Testis (tissue), 3 donors: ENCODE results near the gene ZNF688. TPM values are rescaled to one million over a fixed set of nuclear protein-coding genes. Genes with fewer than 3 reads are reported as not detected.

ENCODE experiments used
- DNase-seq: peaks from one replicate; pipeline ENCODE4 v3.0.0-alpha.2; 2019
- H3K27ac ChIP-seq, 2 donors: fragments of 200-600 bp; sonication (generic); one replicate each; pipeline ENCODE4 v1.5.1; 2019
- H3K27me3 ChIP-seq: fragments of 200-600 bp; sonication (generic); one replicate; pipeline ENCODE4 v1.5.1; 2019
- H3K36me3 ChIP-seq: fragments of 200-600 bp; sonication (generic); one replicate; pipeline ENCODE4 v1.5.1; 2017; ENCODE audit warnings: low read depth; ENCODE audit errors: missing control alignments
- H3K4me1 ChIP-seq: fragments of 200-600 bp; sonication (generic); one replicate; pipeline ENCODE4 v1.5.1; 2019
- H3K4me3 ChIP-seq, 2 donors: fragments of 200-600 bp; sonication (generic); one replicate each; pipeline ENCODE4 v1.5.1; 2017 to 2019
- H3K9me3 ChIP-seq: fragments of 200-600 bp; sonication (generic); one replicate; pipeline ENCODE4 v1.5.1; 2017
- CTCF ChIP-seq, 3 experiments: fragments of 450-650 bp in 2 of 3; fragments of 200-600 bp in 1 of 3; sonication (generic) in 1 of 3; IDR thresholded peaks; one replicate each; pipeline ENCODE4 v1.5.1; 2016 to 2019; ENCODE audit warnings: antibody characterized with exemption in 3 of 3, mild to moderate bottlenecking in 2 of 3, moderate library complexity in 1 of 3
- POLR2A ChIP-seq: fragments of 450-650 bp; IDR thresholded peaks from one replicate; pipeline ENCODE4 v1.6.1; 2017; ENCODE audit warnings: antibody characterized with exemption, mild to moderate bottlenecking, moderate library complexity
- WGBS, 2 donors: methylation state at CpG; one replicate each; pipeline ENCODE4 v1.1.5; 2018; 5-methylcytosine and 5-hydroxymethylcytosine counted together
- intact Hi-C: fragments of 100-400 bp; cut with DNase I; formaldehyde crosslinking; loops from one replicate; pipeline ENCODE4 v1.15.1; 2023; ENCODE audit warnings: low total_unique reads
- polyA plus RNA-seq: library from polyadenylated mRNA; stranded (reverse); fragments of 350-450 nt; fragmentation: Illumina TruSeq; extraction: RNeasy Lipid Tissue Mini Kit (QIAGEN cat#74804); gene quantifications from one replicate; pipeline ENCODE4 v1.2.3, GENCODE V29; 2014; ENCODE audit warnings: low read depth, low replicate concordance; ENCODE audit not compliant: insufficient read depth
- total RNA-seq, 2 donors: library from RNA; depleted of rRNA; stranded (reverse); fragments of >200 nt; gene quantifications; one replicate each; pipeline ENCODE4 v1.2.3, GENCODE V29; 2016

ZNF688 gene
- total and polyA plus RNA-seq, 3 donors from 2014 or later, result 21.7 to 54.6 (median 38.5) TPM

GRCh38 chr16:30553393-30553899 is 18.1 kb downstream of the ZNF688 start:
- no peaks in the 10 kb centered on the region for H3K36me3 ChIP-seq
- TF ChIP-seq CTCF (IDR thresholded peaks at IDR 0.05), result no peak
- no peak for TF ChIP-seq POLR2A
- intact Hi-C loops, result no loop called here
- no peak for DNase-seq
- WGBS, 2 donors, result 88 to 93% methylated on average over 2 of the region's 2 CpGs
- H3K9me3 ChIP-seq, result no peaks in the 10 kb centered on the region
- H3K27me3 ChIP-seq, result no peaks in the 10 kb centered on the region
- no peak overlapping the region for H3K4me3 ChIP-seq
- no peak overlapping the region for H3K27ac ChIP-seq
- peaks cover 10% of the 10 kb centered on the region for H3K4me1 ChIP-seq

- Histone ChIP-seq H3K36me3 (no peaks in the 10 kb centered on the region), H3K9me3 (no peaks in the 10 kb centered on the region), H3K4me1 (peaks cover 10% of the 10 kb centered on the region), H3K27me3 (no peaks in the 10 kb centered on the region), H3K4me3 (no peak overlapping the region), H3K27ac (no peak overlapping the region)
- WGBS, 2 donors, result 77 to 79% methylated on average over 4 of the region's 4 CpGs
- intact Hi-C loops, result no loop called here
- TF ChIP-seq POLR2A, result no peak
- no peak for TF ChIP-seq CTCF (IDR thresholded peaks at IDR 0.05)
- no peak for DNase-seq
Observed at GRCh38 chr16:30552956-30553355, 18.6 kb downstream of the ZNF688 start.

- H3K27me3 ChIP-seq, result no peaks in the 10 kb centered on the region
- TF ChIP-seq CTCF (IDR thresholded peaks at IDR 0.05) (no peak), POLR2A (no peak)
- peaks cover 2% of the 10 kb centered on the region for H3K4me1 ChIP-seq
- DNase-seq, result no peak
- intact Hi-C loops, result no loop called here
- H3K36me3 ChIP-seq, result no peaks in the 10 kb centered on the region
- no peaks in the 10 kb centered on the region for H3K9me3 ChIP-seq
- no peak overlapping the region for H3K27ac ChIP-seq
- 76 to 81% methylated on average over 3 of the region's 3 CpGs for WGBS, 2 donors
- H3K4me3 ChIP-seq, result no peak overlapping the region
Observed at GRCh38 chr16:30551781-30552180, 19.7 kb downstream of the ZNF688 start.

GRCh38 chr16:30548416-30549253 is 22.9 kb downstream of the ZNF688 start:
- peak overlapping the region; percentile 3 to 40 for H3K27ac ChIP-seq
- H3K4me1 ChIP-seq, result no peaks in the 10 kb centered on the region
- 62 to 71% methylated on average over 8 of the region's 8 CpGs for WGBS, 2 donors
- H3K4me3 ChIP-seq, result no peak overlapping the region
- no peaks in the 10 kb centered on the region for H3K36me3 ChIP-seq
- no peaks in the 10 kb centered on the region for H3K9me3 ChIP-seq
- no peak for DNase-seq
- H3K27me3 ChIP-seq, result no peaks in the 10 kb centered on the region
- TF ChIP-seq CTCF (IDR thresholded peaks at IDR 0.05) (no peak), POLR2A (no peak)
- intact Hi-C loops, result no loop called here

- Histone ChIP-seq H3K4me3 (no peak overlapping the region), H3K4me1 (no peaks in the 10 kb centered on the region), H3K36me3 (no peaks in the 10 kb centered on the region), H3K27me3 (no peaks in the 10 kb centered on the region), H3K27ac (no peak overlapping the region), H3K9me3 (no peaks in the 10 kb centered on the region)
- no peak for DNase-seq
- intact Hi-C loops, result no loop called here
- TF ChIP-seq CTCF (IDR thresholded peaks at IDR 0.05), result no peak
- WGBS, 2 donors, result 88% methylated on average over 8 of the region's 8 CpGs
Observed at GRCh38 chr16:30546115-30546514, 25.4 kb downstream of the ZNF688 start.
